NOMO-1 treated with dmso at 0.1 percent for 144 hours (cell line): Measurements from ENCODE around the gene ARHGAP6.

ENCODE experiments used
- DNase-seq: peaks from one replicate; lab custom pipeline; 2025; ENCODE audit not compliant: unreplicated experiment; lab: John Stamatoyannopoulos, UW

Gene ARHGAP6

GRCh38 chrX:11319806-11320520 lies 345.8 kb downstream of the ARHGAP6 start:
- no peak for DNase-seq

- no peak for DNase-seq
Observed at GRCh38 chrX:11311706-11312105, 354.0 kb downstream of the ARHGAP6 start.

GRCh38 chrX:11309220-11309619 lies 356.5 kb downstream of the ARHGAP6 start:
- DNase-seq: no peak

GRCh38 chrX:11305641-11306040 lies 360.1 kb downstream of the ARHGAP6 start:
- DNase-seq: no peak

- DNase-seq: no peak
Observed at GRCh38 chrX:11304829-11305228, 360.9 kb downstream of the ARHGAP6 start.

- DNase-seq: no peak
Observed at GRCh38 chrX:11298600-11298999, 367.1 kb downstream of the ARHGAP6 start.

- DNase-seq: no peak
Observed at GRCh38 chrX:11296051-11296450, 369.7 kb downstream of the ARHGAP6 start.

- no peak for DNase-seq
Observed at GRCh38 chrX:11293113-11293512, 372.6 kb downstream of the ARHGAP6 start, which contains the start of gene AMELX. AMELX (plus strand) TSS chrX:11293413; CDS start chrX:11294789, 1,376 bp downstream.

GRCh38 chrX:11290416-11291102 lies 375.2 kb downstream of the ARHGAP6 start:
- DNase-seq: no peak

- DNase-seq: no peak
Observed at GRCh38 chrX:11287505-11287904, 378.2 kb downstream of the ARHGAP6 start.

- no peak for DNase-seq
Observed at GRCh38 chrX:11285651-11286050, 380.1 kb downstream of the ARHGAP6 start.

- DNase-seq: no peak
Observed at GRCh38 chrX:11282043-11282442, 383.7 kb downstream of the ARHGAP6 start.

GRCh38 chrX:11273544-11273943 lies 392.2 kb downstream of the ARHGAP6 start:
- DNase-seq: no peak

GRCh38 chrX:11272863-11273262 lies 392.9 kb downstream of the ARHGAP6 start:
- DNase-seq: no peak

- no peak for DNase-seq
Observed at GRCh38 chrX:11272290-11272689, 393.4 kb downstream of the ARHGAP6 start.

- no peak for DNase-seq
Observed at GRCh38 chrX:11269996-11270395, 395.7 kb downstream of the ARHGAP6 start.

GRCh38 chrX:11269006-11269405 lies 396.7 kb downstream of the ARHGAP6 start:
- no peak for DNase-seq

GRCh38 chrX:11267425-11267824 lies 398.3 kb downstream of the ARHGAP6 start:
- peak; percentile 16 for DNase-seq

- DNase-seq: no peak
Observed at GRCh38 chrX:11266573-11267003, 399.1 kb downstream of the ARHGAP6 start.

GRCh38 chrX:11265352-11265751 lies 400.4 kb downstream of the ARHGAP6 start:
- no peak for DNase-seq

- DNase-seq: no peak
Observed at GRCh38 chrX:11264925-11265324, 400.8 kb downstream of the ARHGAP6 start.

- no peak for DNase-seq
Observed at GRCh38 chrX:11261260-11261659, 404.5 kb downstream of the ARHGAP6 start.
